GM12873 (cell line): ENCODE data around the gene GPSM3.

Experiments used
- CTCF ChIP-seq: IDR thresholded peaks from 2 replicates; pipeline ENCODE4 v1.5.1; 2012; ENCODE audit warnings: low read depth, mild to moderate bottlenecking, moderate library complexity, low read length, control low read depth; ENCODE audit not compliant: insufficient read depth; ENCODE audit errors: missing control alignments

Gene GPSM3

DNA sequence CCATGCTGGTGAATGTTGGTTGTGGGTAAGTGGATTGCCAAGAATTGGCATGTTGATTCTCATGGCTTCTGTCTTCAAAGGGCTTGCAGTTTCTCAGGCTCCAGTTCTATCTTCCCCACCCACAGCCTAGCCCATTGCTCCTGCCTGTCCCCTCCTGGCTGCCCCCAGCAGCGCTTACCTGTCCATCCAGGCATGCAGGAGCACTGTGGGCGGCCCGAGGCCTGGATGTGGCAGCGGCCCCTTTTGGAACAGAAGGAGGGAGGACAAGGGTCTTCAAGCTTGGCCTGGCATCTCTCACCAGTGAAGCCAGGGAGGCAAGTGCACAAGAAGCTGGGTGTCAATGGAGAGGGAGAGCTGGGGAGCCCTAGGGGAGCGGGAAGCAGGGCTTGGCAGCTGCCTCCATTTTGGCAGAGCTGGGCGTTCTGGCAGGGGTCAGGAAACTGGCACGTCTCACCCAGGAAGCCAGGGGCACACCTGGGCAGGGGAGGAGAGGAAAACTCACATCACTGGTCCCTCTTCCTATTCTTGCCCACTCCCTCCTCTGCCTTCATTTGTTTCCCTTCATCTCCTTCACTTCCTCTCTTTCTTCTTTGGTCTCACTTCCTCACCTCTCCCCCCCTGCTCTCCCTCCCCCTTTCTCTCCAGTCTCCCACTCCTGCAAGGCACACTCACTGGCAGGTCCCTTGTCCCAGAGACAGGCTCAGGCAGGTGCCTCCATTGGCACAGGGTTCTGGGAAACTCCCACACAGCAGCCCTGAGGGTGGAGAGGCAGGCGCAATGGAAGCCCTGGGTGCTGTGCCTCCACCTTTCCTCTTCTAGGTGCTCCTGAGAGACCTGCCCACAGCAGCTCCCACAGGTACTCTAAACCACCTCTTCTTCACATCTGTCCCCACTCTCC, 30.1 kb upstream of the GPSM3 start:
- no peak for TF ChIP-seq CTCF

DNA sequence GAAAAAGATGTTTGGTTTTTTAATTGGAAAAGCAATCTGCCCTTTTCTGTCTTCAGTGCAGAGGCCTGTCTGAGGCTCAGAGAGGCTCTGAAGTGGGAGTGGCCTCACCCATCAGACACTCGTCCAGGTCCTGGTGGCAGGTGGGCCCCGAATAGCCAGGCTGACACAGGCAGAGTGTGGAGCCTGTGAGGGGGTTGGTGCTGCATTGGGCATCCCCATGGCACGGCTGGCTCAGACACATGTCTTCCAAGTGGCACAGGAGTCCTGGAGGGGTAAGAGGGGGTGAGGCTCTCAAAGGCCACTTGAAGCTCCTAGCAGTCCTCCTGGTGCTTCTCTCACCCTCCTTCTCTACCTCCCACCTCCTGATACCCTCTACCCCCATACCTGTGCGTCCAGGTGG, 27.6 kb upstream of the GPSM3 start:
- TF ChIP-seq CTCF = no peak

DNA sequence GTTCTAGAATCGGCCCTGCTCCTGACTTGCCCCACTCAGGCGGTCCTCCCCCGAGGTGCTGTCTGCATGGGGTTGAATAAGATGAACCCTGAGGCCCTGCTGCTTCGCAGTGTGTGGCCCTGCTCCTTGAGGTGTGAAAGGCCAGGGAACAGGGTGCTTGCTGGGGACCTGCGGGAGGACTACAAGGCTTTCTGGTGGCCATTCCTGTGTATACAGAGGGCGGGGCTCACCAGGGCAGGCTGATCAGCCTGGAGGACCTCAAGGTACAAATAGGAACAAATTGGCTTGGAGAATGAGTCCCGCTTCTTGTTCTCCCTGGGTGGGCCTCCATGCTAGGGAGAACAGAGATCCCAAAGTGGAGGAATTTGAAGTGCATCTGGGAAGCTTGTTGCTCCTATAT, 25.7 kb upstream of the GPSM3 start:
- TF ChIP-seq CTCF = no peak

DNA sequence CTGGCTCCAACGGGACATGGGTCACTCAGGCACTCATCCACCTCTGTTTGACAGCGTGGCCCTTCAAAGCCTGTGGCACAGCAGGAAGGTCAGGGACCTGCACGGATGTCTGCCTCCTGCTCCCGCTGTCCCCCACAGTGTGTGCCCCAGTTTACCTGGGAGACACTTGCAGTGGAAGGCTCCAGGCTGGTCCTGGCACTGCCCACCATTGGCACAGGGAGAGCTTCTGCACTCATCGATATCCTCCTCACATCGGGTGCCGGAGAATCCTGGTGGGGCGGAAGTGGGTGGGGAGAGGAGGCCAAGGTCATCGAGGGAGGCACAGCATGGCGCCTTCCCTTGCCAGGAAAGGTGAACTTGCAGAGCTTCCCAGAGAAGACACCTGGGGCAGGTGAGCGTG, 24.6 kb upstream of the GPSM3 start:
- TF ChIP-seq CTCF = no peak

DNA sequence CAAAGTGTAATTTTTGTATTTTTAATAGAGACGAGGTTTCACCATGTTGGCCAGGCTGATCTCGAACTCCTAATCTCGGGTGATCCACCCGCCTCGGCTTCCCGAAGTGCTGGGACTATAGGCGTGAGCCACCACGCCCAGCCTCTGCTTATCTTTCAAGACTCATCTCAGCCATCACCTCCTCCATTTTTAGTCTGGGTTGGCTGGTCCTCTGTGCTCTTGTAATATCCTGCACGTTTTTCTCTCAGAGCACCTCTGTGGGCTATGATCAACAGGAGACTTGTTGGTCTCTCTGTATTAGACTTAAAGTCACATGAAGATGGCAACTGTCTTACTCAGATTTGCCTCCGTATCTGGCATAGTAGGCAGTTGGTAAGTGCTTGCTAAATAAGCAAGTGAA, 23.8 kb upstream of the GPSM3 start:
- no peak for TF ChIP-seq CTCF

GRCh38 chr6:32215617-32216016, 23.2 kb upstream of the GPSM3 start:
- TF ChIP-seq CTCF = no peak

DNA sequence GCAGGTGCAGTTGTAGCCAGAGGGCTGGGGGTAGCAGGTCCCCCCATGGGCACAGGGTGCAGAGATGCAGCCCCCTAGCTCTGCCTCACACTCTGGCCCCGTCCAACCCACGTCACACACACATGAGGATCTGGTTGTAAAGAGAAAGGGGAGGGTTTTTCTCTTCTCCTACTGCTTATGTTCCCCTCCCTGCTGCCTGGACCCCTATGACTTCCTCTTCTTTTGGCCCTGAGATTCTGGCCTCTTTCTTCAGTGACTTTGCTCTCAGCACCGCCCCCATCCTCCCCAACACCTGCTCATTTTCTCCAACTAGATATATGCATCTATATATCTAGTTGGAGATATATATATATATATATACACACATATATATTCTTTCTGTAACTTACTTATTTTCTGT, 21.7 kb upstream of the GPSM3 start:
- TF ChIP-seq CTCF = no peak
